Body of pancreas (tissue), 4 donors: ENCODE measurements around the gene SLC22A23.

Source experiments
- CTCF ChIP-seq, 7 experiments: fragments of 450-650 bp in 4 of 7; fragments of 200-600 bp in 3 of 7; sonication (generic) in 3 of 7; IDR thresholded peaks; one replicate each; pipeline ENCODE4 v1.5.1; 2016 to 2019; ENCODE audit warnings: antibody characterized with exemption in 7 of 7
- POLR2A ChIP-seq, 3 donors: fragments of 450-650 bp; IDR thresholded peaks; one replicate each; pipeline ENCODE4 v1.6.1; 2016; ENCODE audit warnings: antibody characterized with exemption in 3 of 3, mild to moderate bottlenecking in 2 of 3

- TF ChIP-seq CTCF (IDR thresholded peaks at IDR 0.05) (no peak), POLR2A (IDR thresholded peaks at IDR 0.05) (no peak)
Observed at GRCh38 chr6:3314176-3314575, 142.7 kb downstream of the SLC22A23 start.
